Measurements from ENCODE around the gene PRKN.
"Not testable (repeated sequence)": the region's sequence is repeated elsewhere in the genome, so short reads cannot be mapped to it uniquely, and the experiment has no call there.

The PRKN gene

DNA sequence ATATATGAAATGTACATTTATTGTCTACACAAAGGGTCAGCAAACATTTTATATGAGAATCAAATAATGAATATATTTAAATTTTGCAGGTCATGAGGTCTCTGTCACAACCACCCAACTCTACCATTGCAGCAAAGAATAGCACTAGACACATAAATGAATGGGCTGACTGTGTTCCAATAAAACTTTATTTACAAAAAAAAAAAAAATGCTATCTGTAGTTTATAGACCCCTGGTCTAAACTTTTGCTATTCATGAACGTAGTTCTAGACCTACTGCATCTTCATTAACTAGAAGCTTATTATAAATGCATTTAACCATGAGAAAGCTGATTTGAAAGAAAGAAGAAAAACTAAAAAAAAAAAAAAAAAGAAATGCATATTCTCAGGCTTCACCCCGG, 842.8 kb downstream of the PRKN start:
- DNase-seq (ENCODE audit: low read depth) = no peak
- no peak for TF ChIP-seq CTCF (IDR thresholded peaks at IDR 0.05; ENCODE audit: insufficient read depth, low read depth, low read length, missing control alignments)
- no peak overlapping the region for H3K4me3 ChIP-seq (ENCODE audit: low read length)

- H3K4me3 ChIP-seq (ENCODE audit: low read length) = no peak overlapping the region
- TF ChIP-seq CTCF (IDR thresholded peaks at IDR 0.05; ENCODE audit: insufficient read depth, low read depth, low read length, missing control alignments) = no peak
- DNase-seq (ENCODE audit: low read depth) = no peak
Measured at GRCh38 chr6:161882196-161882765, 845.3 kb downstream of the PRKN start.

- DNase-seq (ENCODE audit: low read depth) = no peak
- no peak overlapping the region for H3K4me3 ChIP-seq (ENCODE audit: low read length)
- TF ChIP-seq CTCF (IDR thresholded peaks at IDR 0.05; ENCODE audit: insufficient read depth, low read depth, low read length, missing control alignments) = no peak
Measured at GRCh38 chr6:161880056-161880455, 847.5 kb downstream of the PRKN start.

DNA sequence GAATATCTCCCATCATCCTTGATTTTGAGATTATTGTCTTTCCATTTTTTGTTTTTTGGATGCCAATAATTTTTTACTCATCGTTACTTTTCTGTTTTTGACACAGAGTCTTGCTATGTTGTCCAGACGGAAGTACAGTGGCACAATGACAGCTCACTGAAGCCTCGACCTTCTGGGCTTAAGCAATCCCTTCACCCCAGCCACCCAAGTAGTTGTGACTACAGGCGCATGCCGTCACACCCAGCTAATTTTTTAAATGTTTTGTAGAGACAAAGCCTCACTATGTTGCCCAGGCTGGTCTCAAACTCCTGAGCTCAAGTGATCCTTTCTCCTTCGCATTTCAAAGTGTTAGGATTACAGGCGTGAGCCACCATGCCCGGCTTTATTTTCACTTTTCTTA, 851.3 kb downstream of the PRKN start:
- H3K4me3 ChIP-seq (ENCODE audit: low read length) = no peak overlapping the region
- TF ChIP-seq CTCF (IDR thresholded peaks at IDR 0.05; ENCODE audit: insufficient read depth, low read depth, low read length, missing control alignments) = no peak
- no peak for DNase-seq (ENCODE audit: low read depth)

GRCh38 chr6:161870236-161870901, 857.2 kb downstream of the PRKN start:
- no peak for DNase-seq (ENCODE audit: low read depth)

DNA sequence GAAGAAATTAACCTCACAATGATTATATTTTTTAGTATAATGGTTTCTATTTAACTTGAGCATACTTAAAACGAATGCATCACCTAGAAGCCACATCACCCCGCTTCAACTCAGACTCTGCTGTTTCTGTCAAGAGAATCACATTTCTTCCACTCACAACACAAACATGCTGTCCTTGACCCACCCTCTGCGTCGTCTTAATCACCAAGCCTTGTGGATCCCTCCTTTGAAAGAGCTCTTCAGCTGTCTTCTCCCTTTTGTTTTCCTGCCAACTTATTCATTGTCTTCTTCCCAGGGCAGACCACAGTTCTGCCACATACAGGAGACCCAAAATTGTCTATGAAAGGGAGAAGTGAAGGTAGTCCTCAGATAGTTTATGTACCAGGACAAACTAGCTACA, 858.1 kb downstream of the PRKN start:
- H3K4me3 ChIP-seq (ENCODE audit: low read length) = no peak overlapping the region
- no peak for TF ChIP-seq CTCF (IDR thresholded peaks at IDR 0.05; ENCODE audit: insufficient read depth, low read depth, low read length, missing control alignments)
- DNase-seq (ENCODE audit: low read depth) = no peak

More at GRCh38 chr6:161870236-161870901, 857.2 kb downstream of the PRKN start:
- H3K4me3 ChIP-seq (ENCODE audit: low read length) = no peak overlapping the region
- TF ChIP-seq CTCF (IDR thresholded peaks at IDR 0.05; ENCODE audit: insufficient read depth, low read depth, low read length, missing control alignments) = no peak

GRCh38 chr6:161866570-161866969, 861.0 kb downstream of the PRKN start:
- DNase-seq (ENCODE audit: low read depth) = no peak
- no peak for TF ChIP-seq CTCF (IDR thresholded peaks at IDR 0.05; ENCODE audit: insufficient read depth, low read depth, low read length, missing control alignments)
- no peak overlapping the region for H3K4me3 ChIP-seq (ENCODE audit: low read length)

- DNase-seq (ENCODE audit: low read depth); H3K4me3 ChIP-seq (ENCODE audit: low read length): not testable (repeated sequence)
Measured at GRCh38 chr6:161861061-161861460, 866.5 kb downstream of the PRKN start.

Measured in epithelial cell of esophagus (primary cell).